Endothelial cell of umbilical vein (primary cell): Measurements from ENCODE around the gene PLCXD3. TPM values are rescaled to one million over a fixed set of nuclear protein-coding genes. Genes with fewer than 3 reads are reported as not detected.

Experiments used
- BruUV-seq: library from RNA; stranded (reverse); fragments of 400-500 nt; replicated peaks from 2 replicates; lab custom pipeline; 2021; lab: Mats Ljungman, UMichigan
- CTCF ChIA-PET: fragments of 300-600, 350-600 bp; sonication (Branson Sonifier 250); formaldehyde crosslinking; loops from one replicate; lab custom pipeline; 2021; ENCODE audit warnings: antibody characterized with exemption, inconsistent platforms; lab: Charles Lee
- POLR2A ChIA-PET: fragments of 300-600, 350-600 bp; sonication (Branson Sonifier 250); formaldehyde crosslinking; loops from one replicate; lab custom pipeline; 2021; ENCODE audit warnings: antibody characterized with exemption, inconsistent platforms; lab: Charles Lee
- DNase-seq: peaks from one replicate; pipeline ENCODE4 v3.0.0-alpha.2; 2011; ENCODE audit warnings: low read depth, low spot score
- FAIRE-seq: peaks from 2 replicates; lab custom pipeline; 2011; peaks lifted over from hg19 to GRCh38; lab: Jason Lieb, UNC
- H2AFZ ChIP-seq: 2 replicates; pipeline ENCODE4 v1.6.0; 2012; ENCODE audit warnings: low read depth, low read length, control low read depth, inconsistent platforms
- H3K27ac ChIP-seq: 2 replicates; pipeline ENCODE4 v1.5.1; 2011; ENCODE audit warnings: low read depth, mild to moderate bottlenecking, control low read depth, low read length, moderate library complexity; ENCODE audit not compliant: insufficient read depth
- H3K27me3 ChIP-seq, 2 experiments: 2 replicates each; pipeline versions ENCODE4 v1.6.0 to v1.6.1; 2011; ENCODE audit warnings: low read length in 2 of 2, mixed read lengths in 1 of 2; ENCODE audit not compliant: control insufficient read depth in 2 of 2, insufficient read depth in 2 of 2
- H3K36me3 ChIP-seq, 2 experiments: 2 replicates in 1 of 2; 3 replicates in 1 of 2; pipeline ENCODE4 v1.5.1; 2011; ENCODE audit warnings: low read length in 2 of 2, mild to moderate bottlenecking in 1 of 2, moderate library complexity in 1 of 2; ENCODE audit not compliant: control insufficient read depth in 2 of 2, insufficient read depth in 2 of 2; ENCODE audit errors: extremely low read depth in 1 of 2
- H3K4me1 ChIP-seq: 3 replicates; pipeline ENCODE4 v1.5.1; 2011; ENCODE audit warnings: mild to moderate bottlenecking, low read length; ENCODE audit not compliant: control insufficient read depth, insufficient read depth; ENCODE audit errors: extremely low read depth
- H3K4me2 ChIP-seq: 2 replicates; pipeline ENCODE4 v1.6.1; 2011; ENCODE audit warnings: low read length, control low read depth, mixed read lengths; ENCODE audit not compliant: insufficient read depth
- H3K4me3 ChIP-seq, 3 experiments: fragments of 200-600 bp in 1 of 3; sonication (generic), shearing (Covaris generic) in 1 of 3; replicated peaks in 1 of 3; 2 replicates each; pipeline ENCODE4 v1.5.1; 2011 to 2016; ENCODE audit warnings: control low read depth in 3 of 3, low read length in 3 of 3, mild to moderate bottlenecking in 2 of 3, inconsistent platforms in 1 of 3, low read depth in 1 of 3, moderate library complexity in 1 of 3; ENCODE audit not compliant: insufficient read depth in 1 of 3
- H3K79me2 ChIP-seq: 2 replicates; pipeline ENCODE4 v1.6.0; 2012; ENCODE audit warnings: low read length, inconsistent platforms; ENCODE audit not compliant: control insufficient read depth, insufficient read depth
- H3K9ac ChIP-seq: replicated peaks from 2 replicates; pipeline ENCODE3; 2011; ENCODE audit warnings: low read length, control low read depth; ENCODE audit not compliant: insufficient read depth; ENCODE audit errors: extremely low read depth
- H3K9me1 ChIP-seq: replicated peaks from 3 replicates; pipeline ENCODE4 v1.6.0; 2011; ENCODE audit warnings: mild to moderate bottlenecking, low read length; ENCODE audit not compliant: control insufficient read depth, insufficient read depth; ENCODE audit errors: extremely low read depth
- H3K9me3 ChIP-seq: replicated peaks from 2 replicates; pipeline ENCODE4 v1.5.1; 2012; ENCODE audit warnings: low read length, inconsistent platforms; ENCODE audit not compliant: control insufficient read depth, insufficient read depth
- H4K20me1 ChIP-seq: replicated peaks from 2 replicates; pipeline ENCODE3; 2011; ENCODE audit warnings: mild to moderate bottlenecking, low read length; ENCODE audit not compliant: control insufficient read depth, insufficient read depth; ENCODE audit errors: extremely low read depth
- CTCF ChIP-seq, 2 donors: IDR thresholded peaks; 1 replicate in 1 of 2; 2 replicates in 1 of 2; pipeline ENCODE4 v1.5.1; 2011; ENCODE audit warnings: low read length in 2 of 2, mild to moderate bottlenecking in 2 of 2, moderate library complexity in 2 of 2, control low read depth in 1 of 2, inconsistent platforms in 1 of 2, low read depth in 1 of 2; ENCODE audit not compliant: insufficient read depth in 1 of 2; ENCODE audit errors: extremely low read depth in 1 of 2
- EZH2 ChIP-seq: IDR thresholded peaks from 2 replicates; pipeline ENCODE4 v1.6.1; 2012; ENCODE audit warnings: borderline replicate concordance, low read depth, mild to moderate bottlenecking, moderate library complexity, low read length, inconsistent platforms; ENCODE audit not compliant: severe bottlenecking
- FOS ChIP-seq: IDR thresholded peaks from 2 replicates; pipeline ENCODE4 v1.6.1; 2011; ENCODE audit warnings: mild to moderate bottlenecking, low read length, moderate library complexity, borderline replicate concordance; ENCODE audit not compliant: insufficient read depth
- GATA2 ChIP-seq: IDR thresholded peaks from 2 replicates; pipeline ENCODE4 v1.7.0; 2011; ENCODE audit warnings: low read depth, mild to moderate bottlenecking, moderate library complexity, mixed read lengths, low read length; ENCODE audit not compliant: insufficient read length, insufficient read depth
- JUN ChIP-seq: IDR thresholded peaks from 2 replicates; pipeline ENCODE4 v1.6.1; 2011; ENCODE audit warnings: borderline replicate concordance, low read depth; ENCODE audit not compliant: insufficient read length, insufficient read depth
- MAX ChIP-seq: IDR thresholded peaks from 2 replicates; pipeline ENCODE4 v1.6.1; 2011; ENCODE audit not compliant: insufficient read depth, insufficient read length
- MYC ChIP-seq: IDR thresholded peaks from one replicate; pipeline ENCODE4 v1.6.1; 2011; ENCODE audit warnings: mild to moderate bottlenecking, low read depth, low read length
- POLR2A ChIP-seq: IDR thresholded peaks from 2 replicates; pipeline ENCODE4 v1.6.1; 2012; ENCODE audit warnings: low read depth, mild to moderate bottlenecking, control low read depth, low read length
- POLR2AphosphoS5 ChIP-seq: IDR thresholded peaks from 2 replicates; pipeline ENCODE4 v1.6.1; 2012; ENCODE audit warnings: low read depth, mild to moderate bottlenecking, control low read depth, low read length, moderate library complexity; ENCODE audit not compliant: insufficient read depth
- dilution Hi-C: fragments of 300-500 bp; cut with MboI; formaldehyde crosslinking; loops from one replicate; pipeline ENCODE4 v1.15.0; 2019; ENCODE audit warnings: low sequenced_read_pairs; ENCODE audit not compliant: extremely low pct_ligation_motif_present
- intact Hi-C: fragments of 100-400 bp; cut with micrococcal nuclease; formaldehyde crosslinking; loops from one replicate; pipeline ENCODE4 v1.10.0; 2022
- polyA plus RNA-seq, 4 experiments: library from polyadenylated mRNA; depleted of rRNA in 3 of 4; stranded (reverse) in 3 of 4; unstranded in 1 of 4; fragments of >200 nt; gene quantifications; 2 replicates each; pipeline versions ENCODE4 v1.2.1 to v1.2.3, GENCODE V29; 2011 to 2012; ENCODE audit warnings: missing spikeins in 1 of 4
- total RNA-seq: library from RNA; stranded (reverse); gene quantifications from 2 replicates; pipeline ENCODE4 v1.2.3, GENCODE V29; 2021

Gene PLCXD3
- total and polyA plus RNA-seq, 2 donors (not counting 3 experiments of a cell fraction or from before 2014, with no cell fraction given), result not detected

GRCh38 chr5:41277476-41278245, 232.7 kb downstream of the PLCXD3 start:
- intact Hi-C loops, result no loop called here
- CTCF ChIA-PET, result no interaction called here
- no peaks in the 10 kb centered on the region for H3K9me1 ChIP-seq

More at GRCh38 chr5:41277476-41278245, 232.7 kb downstream of the PLCXD3 start:
- H2AFZ ChIP-seq, result no peak overlapping the region
- no peaks in the 10 kb centered on the region for H3K27me3 ChIP-seq
- no peak for DNase-seq
- POLR2A ChIA-PET, result no interaction called here
- no peak overlapping the region for H3K4me3 ChIP-seq
- no peak overlapping the region for H3K27ac ChIP-seq
- dilution Hi-C loops, result no loop called here
- TF ChIP-seq POLR2A (no peak), JUN (no peak), FOS (no peak), MAX (no peak), EZH2 (no peak), POLR2AphosphoS5 (no peak), MYC (no peak), CTCF (IDR thresholded peaks at IDR 0.05; ENCODE audit: extremely low read depth in 1 of 2, insufficient read depth in 1 of 2, low read depth in 1 of 2, low read length in 2 of 2) (no peak), GATA2 (no peak)
- no peak overlapping the region for H3K4me2 ChIP-seq
- H3K36me3 ChIP-seq, result no peaks in the 10 kb centered on the region
- no peaks in the 10 kb centered on the region for H3K79me2 ChIP-seq
- no peaks in the 10 kb centered on the region for H4K20me1 ChIP-seq
- H3K9me3 ChIP-seq, result no peaks in the 10 kb centered on the region
- H3K9ac ChIP-seq, result no peak overlapping the region
- no TSS peak for BruUV-seq
- FAIRE-seq, result no peak
- H3K4me1 ChIP-seq, result no peaks in the 10 kb centered on the region
